T-helper 9 cell (primary cell): ENCODE measurements around the gene RFX6.

Experiments
- DNase-seq: peaks from one replicate; pipeline ENCODE4 v3.0.0-alpha.2; 2020

Gene RFX6

DNA sequence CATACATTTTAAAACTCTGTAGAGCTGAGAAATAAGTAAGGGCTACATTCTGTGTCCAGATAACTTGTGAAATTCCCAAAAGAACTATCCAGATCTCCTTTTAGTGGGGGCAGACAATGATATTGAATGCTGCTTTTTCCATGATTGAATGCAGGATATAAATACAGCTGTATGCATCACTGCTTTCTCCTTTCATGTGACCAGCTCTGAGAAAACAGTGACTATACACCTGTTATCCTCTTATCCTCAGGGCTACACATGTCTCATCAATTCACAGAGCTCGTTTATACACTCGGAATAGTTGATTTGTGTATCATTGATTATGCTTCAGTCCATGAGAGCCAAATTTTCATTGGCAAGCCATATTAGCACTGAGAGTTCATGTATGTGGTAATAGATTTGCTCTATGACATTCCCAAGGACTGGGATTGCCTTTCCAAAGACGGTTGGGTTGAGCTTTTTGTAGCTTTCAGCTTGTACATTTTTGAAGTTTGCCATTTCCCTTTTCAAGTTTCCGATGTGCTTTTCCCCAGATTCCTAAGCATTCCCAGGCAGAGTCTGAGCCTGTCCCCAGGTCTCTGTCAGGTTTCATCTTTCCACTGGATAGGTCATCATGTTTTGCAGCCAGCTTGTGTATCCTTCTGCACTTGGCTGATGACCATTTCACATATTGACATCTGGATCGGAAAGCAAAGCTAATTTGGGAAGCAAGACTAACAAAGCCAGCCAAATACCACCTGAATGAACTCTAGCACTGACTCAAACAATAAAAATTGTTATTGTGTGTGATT, 97.7 kb downstream of the RFX6 start:
- DNase-seq: no peak

DNA sequence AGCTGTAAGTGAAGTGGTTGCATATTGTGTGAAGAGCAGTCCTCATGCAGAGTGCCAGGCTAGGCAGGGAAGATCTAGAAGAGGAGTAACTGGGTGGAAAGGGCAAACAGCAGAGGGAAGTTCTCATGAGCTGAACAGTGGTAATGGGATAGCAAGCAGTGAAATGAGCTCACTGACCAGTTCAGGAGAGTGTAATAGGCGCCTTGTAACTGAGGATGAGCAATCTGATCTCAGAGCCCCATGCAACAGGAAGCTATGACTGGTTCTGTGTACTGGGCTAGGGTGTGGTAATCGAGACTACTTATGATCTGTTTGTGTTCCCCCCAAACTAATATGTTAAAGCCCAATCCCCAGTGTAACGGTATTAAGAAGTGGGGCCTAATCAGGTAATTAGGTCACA, 98.6 kb downstream of the RFX6 start:
- no peak for DNase-seq

DNA sequence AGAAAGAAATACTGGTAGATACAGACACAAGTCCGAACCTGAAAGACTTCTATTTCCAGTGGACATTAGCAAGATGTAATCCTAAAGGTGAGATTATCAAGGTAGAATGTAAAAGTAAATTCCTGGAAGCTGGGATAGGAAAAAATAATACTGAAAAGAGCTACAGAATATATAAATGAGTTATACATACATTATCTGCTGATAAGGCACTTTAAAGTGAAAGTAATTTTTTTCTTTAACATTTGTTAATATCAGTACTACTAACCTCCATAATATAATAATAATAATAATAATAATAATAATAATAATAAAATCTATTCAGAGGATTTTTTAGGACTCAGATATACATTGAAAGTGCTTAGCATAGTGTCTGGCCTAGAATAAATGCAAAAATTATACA, 102.5 kb downstream of the RFX6 start:
- no peak for DNase-seq
